Lower leg skin (tissue), 3 donors: ENCODE results near the gene BLOC1S6.

Source experiments
- CTCF ChIP-seq, 3 donors: fragments of 450-650 bp; IDR thresholded peaks; one replicate each; pipeline ENCODE4 v1.5.1; 2016; ENCODE audit warnings: antibody characterized with exemption in 3 of 3, mild to moderate bottlenecking in 3 of 3, moderate library complexity in 2 of 3
- POLR2A ChIP-seq, 2 donors: fragments of 450-650 bp; IDR thresholded peaks; one replicate each; pipeline ENCODE4 v1.6.1; 2016 to 2017; ENCODE audit warnings: antibody characterized with exemption in 2 of 2, mild to moderate bottlenecking in 1 of 2, moderate library complexity in 1 of 2

GRCh38 chr15:45546789-45547188 is 40.4 kb upstream of the BLOC1S6 start:
- TF ChIP-seq POLR2A (IDR thresholded peaks at IDR 0.05) (no peak), CTCF (IDR thresholded peaks at IDR 0.05) (no peak)
